Heart left ventricle (tissue), 16 donors: Measurements from ENCODE around the gene NAE1. TPM values are rescaled to one million over a fixed set of nuclear protein-coding genes. Genes with fewer than 3 reads are reported as not detected.

Experiments
- ATAC-seq, 4 donors: fragments of 200-7000 bp; cut with Tn5 transposase; one replicate each; pipeline ENCODE4 v1.9.1; 2020 to 2022; ENCODE audit warnings: moderate library complexity in 4 of 4, mild to moderate bottlenecking in 3 of 4, moderate number of reproducible peaks in 1 of 4
- DNase-seq, 5 donors: peaks; one replicate each; pipeline ENCODE4 v3.0.0-alpha.2; 2020
- H3K27ac ChIP-seq, 12 donors: fragments of 200-600 bp; sonication (generic) in 4 of 12; one replicate each; pipeline versions ENCODE4 v1.5.0 to v1.8.0; 2016 to 2022; ENCODE audit warnings: mild to moderate bottlenecking in 2 of 12
- H3K27me3 ChIP-seq, 9 donors: fragments of 200-600 bp; sonication (generic) in 2 of 9; one replicate each; pipeline versions ENCODE4 v1.5.1 to v1.8.0; 2016 to 2022; ENCODE audit warnings: mild to moderate bottlenecking in 3 of 9
- H3K36me3 ChIP-seq, 9 donors: fragments of 200-600 bp; sonication (generic) in 2 of 9; one replicate each; pipeline versions ENCODE4 v1.5.0 to v1.8.0; 2018 to 2022; ENCODE audit warnings: mild to moderate bottlenecking in 2 of 9
- H3K4me1 ChIP-seq, 12 donors: fragments of 200-600 bp; sonication (generic) in 4 of 12; one replicate each; pipeline versions ENCODE4 v1.5.0 to v1.8.0; 2016 to 2022; ENCODE audit warnings: mild to moderate bottlenecking in 3 of 12
- H3K4me3 ChIP-seq, 12 donors: fragments of 200-600 bp; sonication (generic) in 4 of 12; one replicate each; pipeline versions ENCODE4 v1.5.0 to v1.8.0; 2017 to 2022; ENCODE audit warnings: mild to moderate bottlenecking in 9 of 12, moderate library complexity in 4 of 12
- H3K9me3 ChIP-seq, 12 donors: fragments of 200-600 bp; sonication (generic) in 4 of 12; one replicate each; pipeline versions ENCODE4 v1.5.0 to v1.8.0; 2016 to 2022; ENCODE audit warnings: mild to moderate bottlenecking in 1 of 12
- CTCF ChIP-seq, 12 donors: fragments of 200-600 bp; sonication (generic) in 4 of 12; IDR thresholded peaks; one replicate each; pipeline versions ENCODE4 v1.5.0 to v1.8.0; 2018 to 2022; ENCODE audit warnings: antibody characterized with exemption in 12 of 12, mild to moderate bottlenecking in 5 of 12
- POLR2A ChIP-seq, 2 donors: fragments of 450-650 bp; IDR thresholded peaks; one replicate each; pipeline ENCODE4 v1.6.1; 2017; ENCODE audit warnings: antibody characterized with exemption in 2 of 2, mild to moderate bottlenecking in 2 of 2, moderate library complexity in 2 of 2
- WGBS, 4 donors: extraction: QIAGEN DNeasy Blood & Tissue Kit in 2 of 4; methylation state at CpG; one replicate each; pipeline versions ENCODE4 v1.1.5 to v1.1.7; 2013 to 2018; 5-methylcytosine and 5-hydroxymethylcytosine counted together
- intact Hi-C, 10 donors: fragments of 100-400 bp; cut with DNase I; formaldehyde crosslinking; loops; one replicate each; pipeline versions ENCODE4 v1.11.1 to v1.14.2; 2022
- polyA plus RNA-seq, 2 donors: library from polyadenylated mRNA; stranded (reverse); fragments of 200-250 nt; gene quantifications; one replicate each; pipeline ENCODE4 v1.2.3, GENCODE V29; 2013
- total RNA-seq, 9 donors: library from RNA; depleted of rRNA in 2 of 9; stranded (reverse); fragments of >200 nt in 2 of 9; fragmentation: NEBNext Ultra II Directional in 3 of 9; extraction: Animal tissue kit (Norgen Biotek cat#: 25700) in 3 of 9; gene quantifications; one replicate each; pipeline versions ENCODE4 v1.1.0 to v1.2.4, GENCODE V29; 2016 to 2023
- donor health status: ischemic (EF 13 %, LVEDD 7.1; RV severe dilation, severe dysfunction).
- donor health status: healthy with polysubstance abuse.
- donor health status: DM: no; HTN: yes; CAD: no.
- donor health status: DM: no; HTN: no; CAD: no.
- donor health status: ischemic (EF 25% LVEDD 6.9; RV normal size, moderate dysfunction).
- donor health status: ischemic (EF 25% LVEDD 5.7; RV mildly dilated, moderate dysfunction).
- donor health status: healthy.
- donor health status: DM: yes; HTN: yes; CAD: no.
- donor health status: ischemic (EF 35%, LVEDD 5.7; RV mildly dilated, moderate dysfunction).
- donor health status: nonischemic (EF 11% LVEDD 7.7; RV severe dilation, severe dysfunction).
- donor health status: DM: yes; HTN: yes; CAD: no.
- donor health status: PGD.
- donor health status: ischemic (EF 29% LVEDD 5.4; RV normal size, mild dysfunction).
- donor health status: nonischemic (EF 23%, LVEDD 6.1; RV moderate dilation, normal function).

Gene NAE1
- total and polyA plus RNA-seq, 11 donors, result 17.7 to 39.3 (median 29.6) TPM

- WGBS, 4 donors, result 27 to 47% (median 43%) methylated on average over 3 to 4 of the region's 4 CpGs
- H3K27me3 ChIP-seq, result no peaks in the 10 kb centered on the region
- DNase-seq (peak; percentile 50 to 90 (median 86)), ATAC-seq (peak; percentile 78 to 97 (median 90))
- no peak overlapping the region for H3K4me3 ChIP-seq
- TF ChIP-seq CTCF (IDR thresholded peaks at IDR 0.05) (no peak), POLR2A (IDR thresholded peaks at IDR 0.05) (no peak)
- intact Hi-C loops, result no loop called here
- H3K36me3 ChIP-seq, result no peaks in the 10 kb centered on the region
- H3K27ac ChIP-seq, result no peak overlapping the region
- peaks cover 0 to 8% (median 0%) of the 10 kb centered on the region in 12 donors for H3K4me1 ChIP-seq
- H3K9me3 ChIP-seq, result no peaks in the 10 kb centered on the region
Measured at GRCh38 chr16:66858740-66859396, 28.1 kb upstream of the NAE1 start.

DNA sequence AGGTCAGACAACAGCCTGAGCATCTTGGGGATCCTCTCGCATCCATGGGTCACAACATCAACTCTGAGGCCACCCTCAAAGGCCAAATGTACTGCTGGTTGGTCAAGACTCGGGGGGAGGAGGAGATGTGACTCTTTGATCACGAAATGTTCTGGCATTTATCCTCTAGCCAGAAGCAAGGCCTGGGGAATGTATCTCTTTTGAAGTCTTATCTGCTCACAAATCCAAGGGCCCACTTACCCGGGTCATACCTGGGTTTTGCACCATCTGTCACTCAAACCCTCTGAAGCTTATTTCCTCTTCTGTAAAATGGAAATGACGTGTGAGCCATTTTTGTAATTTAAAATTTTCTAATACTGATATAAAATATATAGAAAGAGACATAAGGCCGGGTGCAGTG lies 26.7 kb upstream of the NAE1 start:
- Histone ChIP-seq H3K4me1 (peaks cover 0 to 8% (median 0%) of the 10 kb centered on the region in 12 donors), H3K36me3 (no peaks in the 10 kb centered on the region), H3K27me3 (no peaks in the 10 kb centered on the region), H3K9me3 (no peaks in the 10 kb centered on the region), H3K27ac (no peak overlapping the region), H3K4me3 (no peak overlapping the region)
- WGBS, 4 donors, result 70 to 80% (median 78%) methylated on average over 6 of the region's 6 CpGs
- no peak for TF ChIP-seq POLR2A (IDR thresholded peaks at IDR 0.05)
- ATAC-seq (no peak), DNase-seq (no peak)
- intact Hi-C loops, result no loop called here

GRCh38 chr16:66856801-66857200 lies 26.0 kb upstream of the NAE1 start:
- ATAC-seq, result no peak

DNA sequence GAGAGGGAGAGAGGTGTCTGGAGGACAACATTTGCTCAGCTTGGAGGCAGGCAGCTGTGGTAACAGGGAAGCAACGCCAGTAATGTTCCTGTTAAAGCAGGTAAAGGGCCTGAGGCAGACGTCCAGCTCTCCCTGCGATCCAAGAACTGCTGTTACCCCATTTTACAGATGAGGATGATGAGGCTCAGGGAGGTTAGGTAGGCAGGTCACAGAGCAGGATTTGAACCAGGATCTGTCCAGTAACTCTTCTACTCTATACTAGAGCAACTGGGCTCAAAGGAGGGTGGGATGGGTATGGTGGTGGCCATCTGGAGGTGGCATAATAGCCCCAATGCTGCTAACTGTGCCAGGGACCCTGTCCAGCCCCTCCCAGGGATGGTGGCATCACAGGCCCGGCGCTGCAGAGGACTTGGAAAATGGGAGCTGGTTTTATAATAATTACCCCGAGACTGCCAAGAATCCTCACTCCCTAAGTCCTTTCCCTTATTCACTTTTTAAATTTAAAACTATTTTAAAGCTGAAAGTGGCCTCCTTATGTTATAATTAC lies 25.5 kb upstream of the NAE1 start:
- Histone ChIP-seq H3K4me3 (no peak overlapping the region), H3K27ac (no peak overlapping the region), H3K9me3 (no peaks in the 10 kb centered on the region), H3K36me3 (no peaks in the 10 kb centered on the region), H3K4me1 (peaks cover 0 to 8% (median 0%) of the 10 kb centered on the region in 12 donors), H3K27me3 (no peaks in the 10 kb centered on the region)
- DNase-seq (no peak), ATAC-seq (no peak)
- TF ChIP-seq POLR2A (IDR thresholded peaks at IDR 0.05) (no peak), CTCF (IDR thresholded peaks at IDR 0.05) (no peak)
- 88 to 96% (median 94%) methylated on average over 6 of the region's 6 CpGs for WGBS, 4 donors
- intact Hi-C loops, result no loop called here

More at GRCh38 chr16:66856801-66857200, 26.0 kb upstream of the NAE1 start:
- Histone ChIP-seq H3K4me1 (peaks cover 0 to 8% (median 0%) of the 10 kb centered on the region in 12 donors), H3K27ac (no peak overlapping the region), H3K36me3 (no peaks in the 10 kb centered on the region), H3K27me3 (no peaks in the 10 kb centered on the region), H3K4me3 (no peak overlapping the region), H3K9me3 (no peaks in the 10 kb centered on the region)
- DNase-seq, result no peak
- TF ChIP-seq CTCF (IDR thresholded peaks at IDR 0.05), result no peak
- no peak for TF ChIP-seq POLR2A (IDR thresholded peaks at IDR 0.05)
- WGBS, 4 donors, result 95 to 100% (median 97%) methylated on average over 2 of the region's 2 CpGs
- intact Hi-C loops, result no loop called here
